ENCODE measurements around the gene RIN2. TPM values are rescaled to one million over a fixed set of nuclear protein-coding genes. Genes with fewer than 3 reads are reported as not detected.

RIN2 gene
- total RNA-seq, 1 experiment from 2014 or later, result 1.0 TPM

GRCh38 chr20:19750101-19750606, 7.9 kb upstream of the RIN2 start:
- no peak for DNase-seq
- no peak overlapping the region for H3K14ac ChIP-seq (ENCODE audit: insufficient read depth, low read length)
- H4K5ac ChIP-seq (ENCODE audit: insufficient read length, low read depth, low read length), result no peak overlapping the region
- no CpG with 5 or more reads among the region's 4 CpGs for WGBS (ENCODE audit: extremely low coverage, insufficient read length, low lambda C conversion rate)
- H2BK15ac ChIP-seq (ENCODE audit: low read depth, low read length), result no peak overlapping the region
- H2BK5ac ChIP-seq (ENCODE audit: insufficient read length, low read length), result no peak overlapping the region
- H3K56ac ChIP-seq (ENCODE audit: insufficient read length, low read depth, low read length), result no peak overlapping the region
- no peak overlapping the region for H2BK120ac ChIP-seq (ENCODE audit: low read depth, low read length, poor library complexity, severe bottlenecking)
- H3T11ph ChIP-seq (ENCODE audit: low read length), result no peak overlapping the region
- H3K36me3 Mint-ChIP-seq (ENCODE audit: insufficient read depth in 1 of 3, low read depth in 3 of 3), result peaks cover 0 to 4% (median 2%) of the 10 kb centered on the region in 3 experiments; a peak in 1 of 7 replicates
- no peak overlapping the region for H2BK12ac ChIP-seq (ENCODE audit: insufficient read length, low read depth, low read length)
- no peaks in the 10 kb centered on the region for H3K4me1 ChIP-seq (ENCODE audit: insufficient read depth, low read length)
- H3K9ac ChIP-seq (ENCODE audit: extremely low read depth, insufficient read length, low read length), result no peak overlapping the region
- TF ChIP-seq CTCF (conservative IDR thresholded peaks at IDR 0.05), result no peak
- no peak overlapping the region for H3K18ac ChIP-seq (ENCODE audit: insufficient read length, low read depth, low read length)
- no peaks in the 10 kb centered on the region; the same call in 1 of the 2 replicates for H3K27me3 ChIP-seq (ENCODE audit: insufficient read depth, low read length)
- H3K27me3 Mint-ChIP-seq (ENCODE audit: low read depth), result peaks cover 37% of the 10 kb centered on the region
- H3K79me2 ChIP-seq (ENCODE audit: insufficient read depth, low read length), result no peaks in the 10 kb centered on the region
- H2BK20ac ChIP-seq (ENCODE audit: low read depth, low read length, poor library complexity, severe bottlenecking), result no peak overlapping the region
- H3K4me1 Mint-ChIP-seq, result peaks cover 4 to 5% of the 10 kb centered on the region in 2 experiments
- no peak overlapping the region for H3K4me3 Mint-ChIP-seq
- H3K27ac Mint-ChIP-seq, result no peak overlapping the region
- no peaks in the 10 kb centered on the region for H4K20me1 ChIP-seq (ENCODE audit: control insufficient read depth, insufficient read depth, insufficient read length)
- no peak overlapping the region for H3K23ac ChIP-seq (ENCODE audit: insufficient read length, low read depth, low read length)
- H4K91ac ChIP-seq (ENCODE audit: insufficient read length, low read depth, low read length), result no peak overlapping the region
- H4K8ac ChIP-seq (replicated peaks; ENCODE audit: insufficient read length, low read depth, low read length), result no peak overlapping the region
- no peak overlapping the region for H3K4me2 ChIP-seq (ENCODE audit: insufficient read depth, insufficient read length, low read length)
- no peak overlapping the region for H3K27ac ChIP-seq (ENCODE audit: insufficient read length, low read depth, low read length)
- H2AK5ac ChIP-seq (ENCODE audit: insufficient read length, low read length), result no peak overlapping the region
- no peaks in the 10 kb centered on the region for H3K9me3 ChIP-seq (ENCODE audit: control insufficient read depth, low read depth, low read length)
- H3K4ac ChIP-seq (ENCODE audit: low read depth, low read length), result no peak overlapping the region
- peaks cover 10% of the 10 kb centered on the region in 2 experiments; a peak in 4 of 5 replicates for H3K9me3 Mint-ChIP-seq
- H3K79me1 ChIP-seq (ENCODE audit: insufficient read depth, low read depth, low read length, poor library complexity, severe bottlenecking), result no peaks in the 10 kb centered on the region
- H3K23me2 ChIP-seq (ENCODE audit: insufficient read length, low read depth, low read length, poor library complexity, severe bottlenecking), result no peaks in the 10 kb centered on the region
- no peak overlapping the region for H2AFZ ChIP-seq (ENCODE audit: low read length)

Measured in H9 (cell line).